Endodermal cell (in vitro differentiated cells): ENCODE measurements around the gene COIL. TPM values are rescaled to one million over a fixed set of nuclear protein-coding genes. Genes with fewer than 3 reads are reported as not detected.

Experiments used
- DNase-seq: peaks from one replicate; pipeline ENCODE4 v3.0.0-alpha.2; 2017
- H3K27ac ChIP-seq: 2 replicates; pipeline ENCODE4 v1.5.1; 2013; ENCODE audit warnings: mild to moderate bottlenecking, low read depth, low read length, moderate library complexity
- H3K27me3 ChIP-seq: 2 replicates; pipeline ENCODE4 v1.6.1; 2013; ENCODE audit warnings: mild to moderate bottlenecking, low read length, moderate library complexity; ENCODE audit not compliant: insufficient read depth, control insufficient read depth, poor library complexity, severe bottlenecking
- H3K36me3 ChIP-seq: 2 replicates; pipeline ENCODE4 v1.7.0; 2013; ENCODE audit warnings: mild to moderate bottlenecking, low read length, moderate library complexity; ENCODE audit not compliant: control insufficient read depth, insufficient read depth
- H3K4me1 ChIP-seq: one replicate; pipeline ENCODE4 v1.7.0; 2013; ENCODE audit warnings: low read length; ENCODE audit not compliant: control insufficient read depth, insufficient read depth
- H3K4me3 ChIP-seq: 2 replicates; pipeline ENCODE4 v1.5.1; 2013; ENCODE audit warnings: mild to moderate bottlenecking, low read length, moderate library complexity
- H3K9ac ChIP-seq: 2 replicates; pipeline ENCODE4 v1.6.1; 2013; ENCODE audit warnings: mild to moderate bottlenecking, low read length, moderate library complexity; ENCODE audit not compliant: poor library complexity, severe bottlenecking; ENCODE audit errors: extremely low read depth
- H3K9me3 ChIP-seq: 2 replicates; pipeline ENCODE4 v1.6.1; 2013; ENCODE audit warnings: mild to moderate bottlenecking, low read length, moderate library complexity; ENCODE audit not compliant: control insufficient read depth
- H3K27ac Mint-ChIP-seq: 2 replicates; pipeline ENCODE4 v1.8.0; 2020; ENCODE audit warnings: mixed read lengths
- H3K27me3 Mint-ChIP-seq: 2 replicates; pipeline ENCODE4 v1.8.0; 2021; ENCODE audit warnings: mild to moderate bottlenecking, mixed read lengths; ENCODE audit not compliant: insufficient read depth
- H3K36me3 Mint-ChIP-seq: 2 replicates; pipeline ENCODE4 v1.8.0; 2020; ENCODE audit warnings: low read depth, mixed read lengths
- H3K4me1 Mint-ChIP-seq: 2 replicates; pipeline ENCODE4 v1.8.0; 2020; ENCODE audit warnings: mixed read lengths
- H3K4me3 Mint-ChIP-seq: 2 replicates; pipeline ENCODE4 v1.8.0; 2020; ENCODE audit warnings: mild to moderate bottlenecking, moderate library complexity, mixed read lengths
- H3K9me3 Mint-ChIP-seq: 2 replicates; pipeline ENCODE4 v1.8.0; 2020; ENCODE audit warnings: mild to moderate bottlenecking, mixed read lengths
- CTCF ChIP-seq: fragments of 200-600 bp; sonication (generic); conservative IDR thresholded peaks from 2 replicates; pipeline ENCODE4 v1.5.0; 2021; ENCODE audit warnings: antibody characterized with exemption, mild to moderate bottlenecking
- WGBS, 2 experiments: methylation state at CpG; one replicate each; pipeline versions ENCODE4 v1.1.5 to v1.1.7; 2013; ENCODE audit warnings: missing lambda C conversion rate in 2 of 2, mixed read lengths in 1 of 2; ENCODE audit not compliant: insufficient coverage in 1 of 2, insufficient read length in 1 of 2; 5-methylcytosine and 5-hydroxymethylcytosine counted together
- total RNA-seq, 2 donors: library from RNA; stranded (reverse); fragmentation: NEBNext Ultra II Directional in 1 of 2; extraction: Animal tissue kit (Norgen Biotek cat#: 25700) in 1 of 2; gene quantifications; 2 replicates in 1 of 2; 3 replicates in 1 of 2; pipeline ENCODE4 v1.2.1, GENCODE V29; 2021

COIL gene
- total RNA-seq, 2 donors from 2014 or later: 18.2 to 19.2 TPM

GRCh38 chr17:56890906-56891674 is 69.8 kb downstream of the COIL start:
- Histone ChIP-seq H3K27me3 (no peaks in the 10 kb centered on the region), H3K4me1 (no peaks in the 10 kb centered on the region), H3K9me3 (peaks cover 28% of the 10 kb centered on the region), H3K36me3 (no peaks in the 10 kb centered on the region), H3K4me3 (no peak overlapping the region), H3K27ac (no peak overlapping the region), H3K9ac (no peak overlapping the region)
- peaks cover 25% of the 10 kb centered on the region for H3K9me3 Mint-ChIP-seq
- no peak for DNase-seq
- no peaks in the 10 kb centered on the region for H3K4me1 Mint-ChIP-seq
- 82 to 96% methylated on average over 5 to 7 of the region's 7 CpGs for WGBS, 2 experiments
- no peaks in the 10 kb centered on the region for H3K27me3 Mint-ChIP-seq
- no peak for TF ChIP-seq CTCF
- no peak overlapping the region for H3K4me3 Mint-ChIP-seq
- peaks cover 55% of the 10 kb centered on the region for H3K36me3 Mint-ChIP-seq
- H3K27ac Mint-ChIP-seq: no peak overlapping the region

GRCh38 chr17:56890390-56890789 is 70.5 kb downstream of the COIL start:
- Mint-ChIP-seq H3K27ac (no peak overlapping the region), H3K4me1 (peaks cover 5% of the 10 kb centered on the region), H3K9me3 (peaks cover 25% of the 10 kb centered on the region), H3K4me3 (no peak overlapping the region), H3K27me3 (no peaks in the 10 kb centered on the region), H3K36me3 (peaks cover 56% of the 10 kb centered on the region)
- DNase-seq: no peak
- no peak overlapping the region for H3K4me3 ChIP-seq
- H3K27ac ChIP-seq: no peak overlapping the region
- H3K9me3 ChIP-seq: peaks cover 28% of the 10 kb centered on the region
- no peak overlapping the region for H3K9ac ChIP-seq
- no peaks in the 10 kb centered on the region for H3K27me3 ChIP-seq
- no peaks in the 10 kb centered on the region for H3K36me3 ChIP-seq
- TF ChIP-seq CTCF: no peak
- H3K4me1 ChIP-seq: no peaks in the 10 kb centered on the region
- WGBS, 2 experiments: 95 to 96% methylated on average over 6 of the region's 6 CpGs

Other genes starting within 250 kb of the COIL start
- gene C17orf67, start 127.1 kb downstream of the COIL start, total RNA-seq: 1 to 10 TPM; 1.2 to 1.5 TPM
- 1 to 10 TPM; 3.5 to 7.1 TPM for gene DGKE, start 126.9 kb downstream of the COIL start, total RNA-seq
- gene TRIM25, start 47.0 kb downstream of the COIL start, total RNA-seq: 10 to 100 TPM; 18.8 to 21.3 TPM
- 10 to 100 TPM; 28.5 to 30.8 TPM for gene SCPEP1, start 17.1 kb upstream of the COIL start, total RNA-seq
- 10 to 100 TPM; 11.6 to 18.5 TPM for gene AKAP1, start 124.2 kb upstream of the COIL start, total RNA-seq